HG03460 (cell line): Measurements from ENCODE around the gene KCNJ6.

Source experiments
- ATAC-seq: cut with Tn5 transposase; IDR thresholded peaks from one replicate; pipeline ENCODE4 v1.9.1; 2021; ENCODE audit not compliant: unreplicated experiment

Gene KCNJ6

DNA sequence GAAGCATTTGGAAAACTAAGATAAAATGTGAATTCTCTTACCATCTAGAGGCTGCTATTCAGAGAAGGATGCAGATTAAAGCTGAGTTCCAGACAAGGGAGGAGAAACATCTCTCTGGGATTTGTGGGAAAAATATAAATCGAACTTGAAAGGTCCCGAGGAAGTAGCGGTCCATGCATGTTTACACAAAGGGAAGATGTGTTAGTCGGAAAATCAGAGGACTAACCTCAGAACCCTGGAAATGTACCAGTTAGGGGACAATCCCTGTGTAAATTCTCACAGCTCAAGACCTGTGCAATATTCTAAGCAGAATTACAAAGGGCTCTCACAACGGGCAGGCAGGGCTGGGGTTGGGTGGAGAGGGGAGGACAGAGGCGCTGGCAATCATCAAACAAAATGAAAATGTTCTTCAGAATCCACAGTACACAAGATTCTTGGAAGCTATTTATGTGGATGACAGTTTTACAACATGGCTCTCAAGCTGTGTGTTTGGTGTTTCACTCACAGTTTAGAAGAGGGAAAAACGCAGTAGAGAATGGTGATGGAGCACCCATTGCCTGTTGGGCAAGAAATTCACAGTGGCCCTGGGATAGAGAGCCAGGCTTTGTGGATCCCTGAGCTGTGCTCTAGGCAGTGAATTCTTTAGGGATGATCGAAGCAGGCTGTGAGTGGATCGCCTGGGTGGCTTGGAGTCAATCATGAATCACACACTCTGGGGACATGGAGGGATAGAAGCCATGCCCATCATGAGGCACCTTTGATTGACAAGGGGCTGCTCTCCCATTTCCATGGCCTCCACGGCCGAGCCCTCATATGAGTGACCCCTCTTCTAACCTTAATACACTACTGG, 47.6 kb downstream of the KCNJ6 start:
- ATAC-seq, result no peak

DNA sequence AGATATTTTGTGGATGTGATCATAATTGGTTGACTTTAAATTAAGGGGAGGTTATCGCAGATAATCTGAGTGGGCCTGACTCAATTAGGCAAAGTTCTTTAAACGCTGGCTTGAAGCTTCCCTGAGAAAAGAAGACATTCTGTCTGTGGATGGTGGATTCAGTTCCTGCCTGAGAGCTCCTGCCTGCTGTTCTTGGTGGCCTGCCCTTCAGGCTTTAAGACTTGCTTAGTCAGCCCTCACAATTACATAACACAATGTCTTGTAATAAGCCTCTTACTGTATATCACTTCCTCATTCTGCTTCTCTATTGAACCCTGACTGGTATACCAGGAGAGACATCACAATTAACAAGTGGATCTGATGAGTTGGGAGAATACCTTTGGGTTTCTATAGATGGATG, 50.2 kb downstream of the KCNJ6 start:
- no peak for ATAC-seq

DNA sequence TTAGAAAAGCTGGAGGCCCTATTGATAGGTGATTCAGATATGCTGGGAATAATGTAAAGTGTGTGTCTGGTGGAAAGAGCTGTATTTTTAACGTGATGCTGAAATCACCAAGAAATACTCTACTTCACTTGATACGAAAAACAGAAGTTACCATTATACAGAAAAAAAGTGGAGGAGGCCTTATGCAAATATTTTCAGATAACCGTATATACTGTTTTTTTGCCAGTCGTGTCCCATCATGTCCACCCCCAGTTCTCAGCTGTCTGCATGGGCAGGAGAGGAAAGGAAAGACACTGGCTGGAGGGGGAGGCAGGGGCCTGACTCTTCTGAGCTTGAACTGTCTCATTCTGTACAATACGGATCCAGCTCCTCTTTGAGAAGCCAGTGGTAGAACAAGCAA, 51.1 kb downstream of the KCNJ6 start:
- no peak for ATAC-seq

DNA sequence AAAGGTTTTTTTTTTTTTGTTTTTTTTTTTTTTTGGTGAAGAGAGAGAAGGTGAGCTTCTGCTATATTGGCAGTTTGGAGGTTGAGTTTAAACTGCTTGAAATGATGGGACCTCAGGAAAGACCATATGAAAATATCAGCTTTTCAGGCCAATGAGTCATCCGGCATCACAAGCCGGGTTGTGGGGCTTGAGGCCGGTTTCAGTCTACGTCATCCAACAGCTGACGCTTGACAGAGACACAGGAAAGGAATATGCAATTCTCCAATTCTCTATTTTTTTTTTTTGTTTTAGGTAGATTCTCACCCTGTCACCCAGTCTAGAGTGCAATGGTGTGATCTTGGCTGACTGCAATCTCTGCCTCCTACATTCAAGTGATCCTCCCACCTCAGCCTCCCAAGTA, 52.4 kb downstream of the KCNJ6 start:
- no peak for ATAC-seq

DNA sequence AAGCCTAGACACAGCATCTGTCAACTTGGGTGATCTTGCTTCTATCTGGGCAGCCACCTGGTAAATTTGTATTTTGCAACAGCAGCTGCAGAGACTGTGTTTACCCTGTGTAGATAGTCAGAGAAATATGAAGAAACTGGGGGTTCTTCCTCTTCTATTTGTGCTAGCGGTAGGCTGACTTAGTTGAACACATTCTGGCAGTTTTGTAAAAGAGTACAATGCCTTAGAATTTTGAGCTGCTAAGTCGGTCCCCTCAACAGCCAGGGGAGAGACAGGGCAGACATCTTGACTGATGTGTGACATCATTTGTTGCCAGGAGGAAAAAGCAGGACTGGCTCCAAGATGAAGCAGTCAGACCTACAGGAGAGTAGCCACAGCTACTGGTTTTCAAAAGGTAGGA, 53.7 kb downstream of the KCNJ6 start:
- ATAC-seq, result no peak

DNA sequence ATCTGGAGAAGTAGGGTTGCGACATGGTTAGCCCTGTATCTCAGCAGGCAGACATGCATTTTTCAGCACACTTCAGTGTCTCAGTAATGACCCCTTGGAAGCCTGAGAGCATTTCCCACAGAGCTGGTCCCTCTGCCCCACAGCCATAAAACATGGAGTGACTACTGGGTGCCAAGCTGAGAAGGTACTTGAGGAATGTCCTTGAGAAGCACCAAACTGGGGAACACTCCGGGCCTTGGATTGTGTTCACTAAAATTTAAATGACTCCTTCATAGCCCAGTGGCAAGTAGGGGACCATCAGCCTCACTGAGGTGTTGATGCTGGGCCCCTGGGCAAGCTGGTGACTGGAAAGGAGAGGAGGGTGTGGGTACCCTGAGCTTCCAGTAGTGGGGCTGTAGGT, 54.7 kb downstream of the KCNJ6 start:
- ATAC-seq, result no peak

DNA sequence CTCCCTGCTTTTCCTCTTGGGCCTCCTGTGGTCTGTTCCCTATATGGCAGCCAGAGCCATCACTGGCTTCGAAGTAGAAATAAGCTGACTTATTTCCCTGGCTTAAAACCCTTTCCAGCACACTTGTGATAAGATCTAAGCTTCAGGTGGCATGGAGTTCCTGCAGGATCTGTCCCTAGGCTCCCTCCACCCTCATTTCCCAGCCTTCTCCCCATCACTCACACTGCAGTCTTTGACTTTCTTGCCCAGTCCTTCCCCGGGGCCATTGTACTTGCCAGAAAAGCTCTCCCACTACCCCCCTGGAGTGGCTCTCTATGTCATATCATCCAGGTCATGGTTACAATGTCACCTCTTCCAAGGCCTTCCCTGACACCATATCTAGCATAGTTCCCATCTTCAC, 55.8 kb downstream of the KCNJ6 start:
- ATAC-seq, result no peak

DNA sequence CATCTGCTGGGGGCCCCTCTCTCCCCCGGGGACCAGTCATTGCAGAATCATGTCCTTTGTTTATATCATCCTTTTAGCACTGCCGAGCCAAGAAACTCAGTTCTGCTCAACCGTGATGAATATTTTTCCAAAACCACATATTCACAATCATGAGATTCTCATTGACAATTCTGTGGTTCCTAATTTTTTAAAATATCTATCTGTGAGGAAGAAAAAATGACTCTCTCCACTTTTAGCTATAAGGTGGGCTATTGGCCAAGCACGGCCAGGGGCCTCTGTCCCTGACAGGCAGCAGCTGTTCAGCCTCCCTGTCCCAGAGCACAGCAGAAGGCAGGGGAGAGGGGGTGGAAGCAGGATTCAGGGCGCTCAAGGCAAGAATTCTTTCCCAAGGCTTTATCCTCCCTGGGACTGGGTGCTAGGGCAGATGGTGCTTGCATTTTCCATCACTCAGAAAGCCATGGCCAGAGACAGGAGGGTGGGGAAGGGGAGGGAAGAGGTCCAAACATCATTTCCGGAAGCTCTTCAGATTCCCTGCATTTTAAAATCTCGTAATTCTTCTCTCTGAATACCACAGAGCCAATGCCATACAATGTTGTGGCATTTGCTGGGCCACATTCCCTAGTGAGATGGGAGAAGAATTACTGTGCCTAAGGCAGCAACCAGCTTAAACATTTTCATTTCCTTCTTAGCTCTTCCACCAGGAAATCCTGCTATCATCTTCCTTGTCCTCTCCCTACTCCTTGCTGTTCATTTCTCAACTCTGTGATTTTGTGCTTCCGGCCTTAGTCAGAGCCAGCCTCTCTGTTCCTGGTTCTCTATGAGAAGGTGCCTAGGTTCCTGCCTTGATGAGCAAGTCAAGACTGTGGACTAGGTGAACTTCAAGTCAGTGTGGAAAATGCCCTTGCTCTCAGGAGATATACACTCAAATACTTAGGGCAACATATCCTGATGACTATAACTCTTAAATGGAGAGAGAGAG, 60.3 kb downstream of the KCNJ6 start:
- ATAC-seq, result no peak

DNA sequence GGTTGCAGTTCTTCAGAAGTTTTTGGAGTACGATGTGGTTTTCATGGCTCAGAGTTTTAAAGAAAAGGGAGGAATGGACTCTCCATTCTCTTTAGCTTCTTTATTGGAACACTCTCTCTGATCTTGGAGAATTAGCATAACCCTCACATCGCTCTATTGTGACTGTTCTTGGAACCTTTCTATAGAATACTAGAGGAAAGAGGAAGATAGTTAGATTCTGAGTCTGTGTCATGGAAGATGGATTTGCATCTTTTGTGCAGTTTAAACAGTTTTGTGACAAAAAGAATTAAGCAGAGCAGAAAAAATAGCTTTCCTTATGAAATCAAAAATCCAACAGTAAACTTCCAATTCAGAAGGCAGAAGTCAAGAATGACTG, 61.0 kb downstream of the KCNJ6 start:
- ATAC-seq, result no peak

DNA sequence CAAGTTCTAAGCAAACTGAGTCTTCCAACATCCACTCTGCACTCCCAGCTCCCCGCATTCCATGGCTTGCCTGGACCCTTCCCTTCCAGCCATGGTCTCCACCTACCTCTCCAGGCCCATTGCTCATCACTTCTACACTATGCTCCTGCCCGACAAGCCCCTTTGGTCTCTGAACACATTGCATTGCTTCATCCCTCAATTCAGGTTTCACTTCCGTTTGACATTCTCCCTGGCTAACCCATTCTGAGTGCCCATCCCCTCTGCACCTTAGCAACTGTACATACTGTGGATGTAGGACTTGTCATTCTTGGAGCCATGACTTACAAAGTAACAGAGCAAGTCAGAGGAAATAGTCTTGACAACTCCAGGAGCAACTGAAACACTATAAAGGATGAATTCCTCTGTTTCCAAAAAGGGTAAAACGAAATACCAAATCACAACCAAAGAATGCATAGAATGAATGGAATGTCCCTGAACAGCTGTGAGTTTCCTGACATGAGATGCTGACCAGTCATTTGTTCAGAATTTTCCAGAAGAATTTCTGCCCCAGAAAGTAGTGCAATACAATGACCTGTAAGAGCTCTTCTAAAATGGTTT, 66.7 kb downstream of the KCNJ6 start:
- no peak for ATAC-seq

DNA sequence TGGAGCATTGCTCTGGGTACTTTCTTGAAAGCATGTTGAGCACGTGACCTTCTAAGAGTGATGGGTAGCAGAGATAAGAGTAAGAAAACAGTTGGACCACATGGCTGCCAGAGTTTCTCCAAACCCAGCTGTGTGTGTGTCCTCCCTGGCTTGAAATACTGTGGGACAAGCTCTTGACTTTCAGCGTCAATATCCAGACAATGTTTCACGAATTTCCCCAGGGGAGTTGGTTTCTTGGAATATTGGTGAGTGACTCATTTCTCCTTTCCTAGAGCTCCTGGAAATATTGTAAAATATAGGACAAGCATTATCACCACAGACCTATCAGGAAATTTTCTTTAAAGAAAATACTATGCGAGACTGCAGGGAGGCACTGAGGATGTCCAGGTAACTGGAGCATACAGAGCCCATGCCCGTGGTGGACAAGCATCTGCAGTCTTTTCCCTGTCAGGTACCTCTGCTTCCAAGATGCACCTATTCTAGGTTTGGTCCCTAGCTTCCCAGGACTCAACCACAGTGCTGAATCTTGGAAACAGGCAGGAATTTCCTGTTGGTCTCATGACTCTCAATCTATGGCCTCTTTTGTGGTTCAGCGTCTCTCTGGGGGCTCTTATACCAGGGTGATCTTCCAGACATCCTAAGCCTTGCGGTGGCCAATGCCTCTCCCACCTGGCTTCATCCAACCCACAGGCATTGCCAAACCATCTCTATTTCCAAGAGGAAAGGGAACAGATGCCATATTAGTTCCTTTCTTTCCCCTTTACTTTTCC, 67.4 kb downstream of the KCNJ6 start:
- no peak for ATAC-seq

DNA sequence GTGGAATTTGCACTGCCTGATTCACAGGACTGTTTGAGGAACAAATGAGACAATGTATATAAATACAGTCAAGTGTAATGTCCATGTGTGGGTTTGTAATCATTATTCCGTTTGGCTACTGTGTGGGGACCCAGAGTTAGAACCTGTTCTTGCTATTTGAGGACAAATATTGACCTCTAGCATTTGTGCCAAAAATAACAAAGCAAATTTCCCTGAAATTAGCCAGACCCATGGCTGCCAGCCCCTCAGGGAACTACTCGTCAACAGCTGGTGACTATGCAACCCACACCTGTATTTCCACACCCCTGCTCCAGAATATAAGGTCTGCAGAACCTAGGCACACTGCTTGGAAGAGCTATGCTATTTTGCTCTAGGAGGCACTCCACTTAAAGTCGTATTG, 70.7 kb downstream of the KCNJ6 start:
- no peak for ATAC-seq

DNA sequence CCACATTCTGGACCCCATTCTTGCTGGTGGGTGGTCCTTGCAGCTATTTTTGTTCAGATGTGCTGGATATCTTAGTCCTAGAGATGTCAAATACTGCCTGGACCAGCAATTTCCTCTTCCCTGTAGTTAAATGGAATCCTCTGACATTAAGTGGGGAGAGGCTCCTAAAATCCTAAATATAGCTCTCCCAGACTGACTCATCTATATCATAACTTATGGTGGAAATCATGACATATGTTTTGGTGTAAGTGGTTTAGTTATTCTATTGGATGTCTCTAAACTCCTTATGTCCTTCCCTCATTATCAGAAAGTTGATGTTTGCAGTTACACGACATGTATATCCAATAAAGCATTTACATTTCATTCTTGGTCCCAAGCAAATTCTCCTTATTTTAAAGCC, 73.1 kb downstream of the KCNJ6 start:
- ATAC-seq, result no peak

DNA sequence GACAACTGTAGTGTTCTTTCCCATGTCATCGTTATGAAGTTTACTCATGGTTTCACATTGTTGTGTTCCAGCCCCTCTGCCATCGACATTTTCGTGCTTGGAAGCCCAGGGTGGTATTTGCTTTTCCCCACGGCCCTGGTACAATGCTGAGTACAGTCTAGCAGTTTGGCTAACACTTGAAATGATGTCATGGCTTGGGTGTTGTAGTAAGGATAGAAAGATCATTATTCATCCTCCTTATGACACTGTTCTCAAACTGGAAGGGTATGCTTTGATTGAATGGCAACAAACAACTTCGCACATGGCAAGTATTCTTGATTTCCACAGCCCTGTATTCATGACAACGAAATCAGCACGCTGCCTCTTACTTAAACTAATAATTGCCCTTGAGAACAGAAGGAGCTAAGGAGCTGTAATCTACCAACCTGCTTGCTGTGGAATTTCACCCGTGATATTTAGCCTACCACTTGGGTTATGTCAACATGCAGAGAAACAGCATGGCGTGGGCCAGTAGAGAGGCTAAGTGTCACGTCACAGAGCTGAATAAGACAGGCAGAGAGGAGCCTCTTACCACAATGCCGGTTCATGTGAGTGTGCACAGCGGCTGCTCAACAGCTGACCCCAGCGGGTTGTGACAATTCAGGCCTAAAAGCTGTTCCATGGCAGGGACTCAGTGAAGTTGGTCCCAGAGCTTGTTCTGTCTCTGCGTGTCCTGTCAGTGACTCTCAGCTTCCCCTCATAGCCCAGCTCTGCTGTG, 73.9 kb downstream of the KCNJ6 start:
- ATAC-seq, result no peak

DNA sequence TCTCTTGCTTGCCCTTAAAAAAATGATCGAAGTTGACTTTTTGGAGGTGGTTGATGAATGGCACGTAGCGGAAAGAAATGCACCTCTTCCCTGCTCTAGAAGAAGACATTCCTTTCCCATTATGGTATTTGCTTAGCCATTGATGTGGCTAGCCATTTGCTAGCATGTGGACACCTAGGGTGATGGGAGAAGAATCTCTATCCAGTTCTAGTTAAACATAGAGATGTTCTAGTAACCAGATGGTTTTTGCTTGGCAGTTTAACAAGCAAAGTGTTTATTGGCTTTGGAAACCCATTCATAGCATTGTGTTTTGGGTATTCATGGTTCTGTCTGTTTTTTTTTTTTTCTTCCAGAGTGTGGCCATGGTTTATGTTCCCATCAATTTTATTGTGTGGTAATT, 78.9 kb downstream of the KCNJ6 start:
- no peak for ATAC-seq

DNA sequence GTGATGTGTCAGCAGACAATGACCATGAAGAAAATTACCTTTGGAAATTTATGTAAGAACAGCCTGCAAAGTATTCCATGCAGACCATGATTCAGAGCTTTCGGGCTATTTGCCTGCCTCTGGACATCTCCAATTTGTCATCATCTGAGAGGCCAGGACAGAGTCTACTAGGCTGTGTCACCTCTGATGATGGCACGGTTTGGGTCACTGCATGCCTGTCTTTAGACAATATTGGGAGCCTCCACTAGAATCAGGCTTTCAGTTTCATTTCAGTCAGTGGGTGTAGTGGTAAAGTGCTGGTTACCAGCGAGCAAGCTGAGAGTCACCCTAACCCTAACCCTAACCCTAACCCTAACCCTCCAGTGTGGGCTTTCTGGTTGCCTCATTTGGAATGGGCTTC, 80.8 kb downstream of the KCNJ6 start:
- no peak for ATAC-seq

DNA sequence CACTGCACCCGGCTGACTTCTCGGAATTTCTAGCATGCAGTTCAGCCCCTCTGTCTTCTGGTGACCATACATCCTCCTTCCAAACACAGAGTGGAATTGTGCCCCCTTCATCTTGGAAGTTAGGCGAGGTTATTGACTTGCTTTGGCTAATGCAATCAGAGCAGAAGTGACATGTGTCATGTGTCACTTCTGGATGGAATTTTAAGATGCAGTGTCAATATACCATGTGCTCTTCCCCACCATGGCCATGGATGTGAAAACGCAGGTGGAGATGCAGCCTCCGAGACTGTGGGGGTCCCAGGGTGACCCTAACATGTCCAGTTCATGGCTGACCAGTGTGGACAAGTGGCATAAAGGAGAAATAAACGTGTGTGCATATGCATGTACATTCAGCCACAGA, 83.0 kb downstream of the KCNJ6 start:
- no peak for ATAC-seq

DNA sequence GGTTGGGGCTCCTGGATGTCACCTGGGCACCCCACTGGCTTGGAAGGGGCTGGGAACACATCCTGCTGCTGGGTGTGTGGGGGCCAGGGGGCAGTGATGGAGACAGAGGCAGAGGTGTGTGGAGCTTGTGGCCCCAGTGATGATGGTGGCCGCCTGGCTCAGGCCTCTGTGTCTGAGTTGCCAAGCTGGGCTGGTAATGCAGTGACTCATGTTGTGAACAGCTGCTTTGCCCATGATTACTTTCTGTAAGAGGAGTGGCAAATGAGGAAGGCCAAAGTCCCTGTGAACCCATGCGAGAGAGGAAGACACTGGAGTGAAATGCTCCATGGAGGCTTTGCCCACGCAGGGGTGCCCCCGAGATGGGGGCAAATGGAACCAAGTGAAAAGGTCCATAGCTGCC, 86.8 kb downstream of the KCNJ6 start:
- no peak for ATAC-seq

DNA sequence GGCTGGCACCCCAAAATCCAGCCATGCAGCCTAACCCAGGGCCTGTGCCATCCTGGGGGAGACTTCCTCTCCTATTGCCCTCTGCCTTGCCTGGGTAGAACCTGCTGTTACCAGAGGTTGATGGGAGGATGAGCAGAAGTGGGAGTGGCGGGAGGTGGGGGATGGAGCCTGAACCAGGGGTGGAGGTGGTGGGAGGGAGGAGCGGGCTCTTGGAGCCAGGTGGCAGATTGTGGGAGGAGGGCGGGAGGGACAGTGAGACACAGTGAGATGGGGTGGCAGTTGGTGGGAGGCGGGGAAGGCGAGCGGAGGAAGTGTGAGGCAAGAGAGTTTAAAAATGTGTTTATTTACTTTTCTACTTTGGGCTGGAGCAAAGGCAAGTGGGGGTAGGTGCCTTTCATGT, 87.3 kb downstream of the KCNJ6 start:
- no peak for ATAC-seq

DNA sequence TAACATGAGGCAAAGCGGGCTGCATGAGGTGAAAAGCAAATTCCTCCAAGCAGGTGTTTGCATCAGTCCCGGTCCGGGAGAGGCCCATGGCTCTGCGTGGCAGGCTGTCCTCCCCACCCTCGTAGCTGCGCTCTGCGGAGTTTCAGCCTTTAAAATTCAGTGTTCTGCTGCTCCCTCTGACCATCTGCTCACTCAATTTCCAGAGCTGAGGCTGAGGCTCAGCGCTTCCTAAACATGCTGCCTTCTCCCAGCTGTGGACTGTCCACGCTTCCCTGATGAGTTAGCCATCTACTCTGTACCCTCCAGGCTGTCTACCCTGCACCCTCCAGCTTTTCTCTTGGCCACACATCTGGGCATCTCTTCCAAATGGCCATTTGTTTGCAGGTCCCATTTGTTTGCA, 87.7 kb downstream of the KCNJ6 start:
- no peak for ATAC-seq
